ENCODE results near the gene ERBB3.

ERBB3 gene

DNA sequence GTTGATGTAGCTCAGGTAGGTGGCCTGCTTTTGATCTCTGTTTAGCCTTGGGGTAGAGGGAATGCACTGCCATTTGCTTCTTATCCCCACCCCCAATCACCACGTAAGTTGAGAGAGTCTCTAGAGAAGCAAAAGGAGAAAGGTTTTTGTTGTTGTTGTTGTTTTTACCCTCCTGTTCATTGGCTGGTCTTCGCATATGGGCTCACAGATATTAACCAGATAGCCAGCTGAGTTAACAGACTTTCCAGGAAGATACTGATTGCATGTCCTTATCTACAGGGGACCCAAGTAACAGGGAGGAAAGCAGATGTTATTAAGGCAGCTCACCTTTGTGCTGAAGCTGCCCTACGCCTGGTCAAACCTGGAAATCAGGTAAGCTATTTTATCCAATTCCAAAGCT, 27.3 kb downstream of the ERBB3 start:
- H3K27ac ChIP-seq (replicated peaks), result no peak overlapping the region
- no peak overlapping the region for H3K4me3 ChIP-seq (replicated peaks; ENCODE audit: insufficient read depth, low read length)
- no peaks in the 10 kb centered on the region for H3K27me3 ChIP-seq (ENCODE audit: insufficient read depth, poor library complexity, severe bottlenecking)
- DNase-seq (ENCODE audit: low read depth in 1 of 2, low spot score in 1 of 2), result no peak
- no peak for TF ChIP-seq POLR2AphosphoS5 (IDR thresholded peaks at IDR 0.05; ENCODE audit: low read depth)
- TF ChIP-seq GABPA (IDR thresholded peaks at IDR 0.05; ENCODE audit: low read depth), result no peak
- no peak for TF ChIP-seq SPI1 (IDR thresholded peaks at IDR 0.05; ENCODE audit: borderline replicate concordance, low read depth)
- TF ChIP-seq, protein P1, sequence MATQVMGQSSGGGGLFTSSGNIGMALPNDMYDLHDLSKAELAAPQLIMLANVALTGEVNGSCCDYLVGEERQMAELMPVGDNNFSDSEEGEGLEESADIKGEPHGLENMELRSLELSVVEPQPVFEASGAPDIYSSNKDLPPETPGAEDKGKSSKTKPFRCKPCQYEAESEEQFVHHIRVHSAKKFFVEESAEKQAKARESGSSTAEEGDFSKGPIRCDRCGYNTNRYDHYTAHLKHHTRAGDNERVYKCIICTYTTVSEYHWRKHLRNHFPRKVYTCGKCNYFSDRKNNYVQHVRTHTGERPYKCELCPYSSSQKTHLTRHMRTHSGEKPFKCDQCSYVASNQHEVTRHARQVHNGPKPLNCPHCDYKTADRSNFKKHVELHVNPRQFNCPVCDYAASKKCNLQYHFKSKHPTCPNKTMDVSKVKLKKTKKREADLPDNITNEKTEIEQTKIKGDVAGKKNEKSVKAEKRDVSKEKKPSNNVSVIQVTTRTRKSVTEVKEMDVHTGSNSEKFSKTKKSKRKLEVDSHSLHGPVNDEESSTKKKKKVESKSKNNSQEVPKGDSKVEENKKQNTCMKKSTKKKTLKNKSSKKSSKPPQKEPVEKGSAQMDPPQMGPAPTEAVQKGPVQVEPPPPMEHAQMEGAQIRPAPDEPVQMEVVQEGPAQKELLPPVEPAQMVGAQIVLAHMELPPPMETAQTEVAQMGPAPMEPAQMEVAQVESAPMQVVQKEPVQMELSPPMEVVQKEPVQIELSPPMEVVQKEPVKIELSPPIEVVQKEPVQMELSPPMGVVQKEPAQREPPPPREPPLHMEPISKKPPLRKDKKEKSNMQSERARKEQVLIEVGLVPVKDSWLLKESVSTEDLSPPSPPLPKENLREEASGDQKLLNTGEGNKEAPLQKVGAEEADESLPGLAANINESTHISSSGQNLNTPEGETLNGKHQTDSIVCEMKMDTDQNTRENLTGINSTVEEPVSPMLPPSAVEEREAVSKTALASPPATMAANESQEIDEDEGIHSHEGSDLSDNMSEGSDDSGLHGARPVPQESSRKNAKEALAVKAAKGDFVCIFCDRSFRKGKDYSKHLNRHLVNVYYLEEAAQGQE (IDR thresholded peaks at IDR 0.05; ENCODE audit: insufficient replicate concordance, low read depth), result no peak
- TF ChIP-seq, protein P2, sequence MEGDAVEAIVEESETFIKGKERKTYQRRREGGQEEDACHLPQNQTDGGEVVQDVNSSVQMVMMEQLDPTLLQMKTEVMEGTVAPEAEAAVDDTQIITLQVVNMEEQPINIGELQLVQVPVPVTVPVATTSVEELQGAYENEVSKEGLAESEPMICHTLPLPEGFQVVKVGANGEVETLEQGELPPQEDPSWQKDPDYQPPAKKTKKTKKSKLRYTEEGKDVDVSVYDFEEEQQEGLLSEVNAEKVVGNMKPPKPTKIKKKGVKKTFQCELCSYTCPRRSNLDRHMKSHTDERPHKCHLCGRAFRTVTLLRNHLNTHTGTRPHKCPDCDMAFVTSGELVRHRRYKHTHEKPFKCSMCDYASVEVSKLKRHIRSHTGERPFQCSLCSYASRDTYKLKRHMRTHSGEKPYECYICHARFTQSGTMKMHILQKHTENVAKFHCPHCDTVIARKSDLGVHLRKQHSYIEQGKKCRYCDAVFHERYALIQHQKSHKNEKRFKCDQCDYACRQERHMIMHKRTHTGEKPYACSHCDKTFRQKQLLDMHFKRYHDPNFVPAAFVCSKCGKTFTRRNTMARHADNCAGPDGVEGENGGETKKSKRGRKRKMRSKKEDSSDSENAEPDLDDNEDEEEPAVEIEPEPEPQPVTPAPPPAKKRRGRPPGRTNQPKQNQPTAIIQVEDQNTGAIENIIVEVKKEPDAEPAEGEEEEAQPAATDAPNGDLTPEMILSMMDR (IDR thresholded peaks at IDR 0.05; ENCODE audit: insufficient read depth, low read length), result no peak

DNA sequence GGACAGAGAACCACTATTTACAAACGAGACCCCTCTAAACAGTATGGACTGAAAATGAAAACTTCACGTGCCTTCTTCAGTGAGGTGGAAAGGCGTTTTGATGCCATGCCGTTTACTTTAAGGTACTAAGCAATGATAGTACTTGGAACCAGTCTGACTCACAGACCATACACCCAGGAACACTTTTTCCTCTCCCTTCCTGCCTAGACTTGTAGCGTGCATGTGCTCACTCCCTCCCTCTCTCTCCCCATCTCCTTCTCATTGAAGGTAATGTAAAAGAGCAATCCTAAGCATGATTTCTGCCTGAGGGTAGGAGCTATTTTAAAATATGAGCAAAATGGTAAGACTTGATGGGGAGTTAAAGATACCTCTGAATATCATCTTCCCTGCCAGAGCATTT, 30.6 kb downstream of the ERBB3 start:
- H3K27me3 ChIP-seq (ENCODE audit: insufficient read depth, poor library complexity, severe bottlenecking), result no peaks in the 10 kb centered on the region
- TF ChIP-seq, protein P1 (IDR thresholded peaks at IDR 0.05; ENCODE audit: insufficient replicate concordance, low read depth), result no peak
- TF ChIP-seq GABPA (IDR thresholded peaks at IDR 0.05; ENCODE audit: low read depth), result no peak
- TF ChIP-seq, protein P2 (IDR thresholded peaks at IDR 0.05; ENCODE audit: insufficient read depth, low read length), result no peak
- TF ChIP-seq SPI1 (IDR thresholded peaks at IDR 0.05; ENCODE audit: borderline replicate concordance, low read depth), result no peak
- TF ChIP-seq POLR2AphosphoS5 (IDR thresholded peaks at IDR 0.05; ENCODE audit: low read depth), result no peak
- no peak for DNase-seq (ENCODE audit: low read depth in 1 of 2, low spot score in 1 of 2)
- H3K27ac ChIP-seq (replicated peaks), result no peak overlapping the region
- H3K4me3 ChIP-seq (replicated peaks; ENCODE audit: insufficient read depth, low read length), result no peak overlapping the region

DNA sequence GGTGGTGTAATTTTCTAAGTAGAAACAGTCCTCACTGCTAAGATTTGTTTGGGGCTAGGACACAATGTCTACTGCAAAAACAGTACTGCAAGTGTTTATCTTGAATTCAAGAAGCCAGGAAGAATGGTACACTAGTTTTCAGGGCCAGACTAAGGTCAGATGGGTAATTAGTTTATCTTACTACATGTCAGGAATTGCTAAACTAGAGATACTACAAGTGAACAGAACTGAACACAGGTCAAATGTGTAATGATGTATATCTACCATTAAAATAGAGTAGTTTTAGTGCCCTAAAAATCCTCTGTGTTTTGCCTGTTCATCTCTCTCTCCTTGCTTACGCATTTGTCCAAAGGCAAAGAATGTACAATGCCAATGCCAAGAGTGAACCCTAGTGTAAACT, 34.1 kb downstream of the ERBB3 start:
- no peak overlapping the region for H3K4me3 ChIP-seq (replicated peaks; ENCODE audit: insufficient read depth, low read length)
- no peak overlapping the region for H3K27ac ChIP-seq (replicated peaks)
- H3K27me3 ChIP-seq (ENCODE audit: insufficient read depth, poor library complexity, severe bottlenecking), result no peaks in the 10 kb centered on the region
- no peak for DNase-seq (ENCODE audit: low read depth in 1 of 2, low spot score in 1 of 2)
- TF ChIP-seq POLR2AphosphoS5 (IDR thresholded peaks at IDR 0.05; ENCODE audit: low read depth) (no peak; the same call in 1 of the 2 replicates), GABPA (IDR thresholded peaks at IDR 0.05; ENCODE audit: low read depth) (no peak), SPI1 (IDR thresholded peaks at IDR 0.05; ENCODE audit: borderline replicate concordance, low read depth) (no peak)
- TF ChIP-seq, protein P2 (IDR thresholded peaks at IDR 0.05; ENCODE audit: insufficient read depth, low read length), result no peak
- TF ChIP-seq, protein P1 (IDR thresholded peaks at IDR 0.05; ENCODE audit: insufficient replicate concordance, low read depth), result no peak

Data from HL-60 (cell line).